NCI-H2107 treated with DMSO at 0.1 percent for 48 hours (cell line): Measurements from ENCODE around the gene EDEM3.
"Not testable (repeated sequence)": the region's sequence is repeated elsewhere in the genome, so short reads cannot be mapped to it uniquely, and the experiment has no call there.

Experiments used
- DNase-seq: peaks from one replicate; lab custom pipeline; 2025; ENCODE audit not compliant: unreplicated experiment; lab: John Stamatoyannopoulos, UW

EDEM3 gene

GRCh38 chr1:184770181-184770979 lies 15.7 kb upstream of the EDEM3 start:
- DNase-seq: peak; percentile 52

DNA sequence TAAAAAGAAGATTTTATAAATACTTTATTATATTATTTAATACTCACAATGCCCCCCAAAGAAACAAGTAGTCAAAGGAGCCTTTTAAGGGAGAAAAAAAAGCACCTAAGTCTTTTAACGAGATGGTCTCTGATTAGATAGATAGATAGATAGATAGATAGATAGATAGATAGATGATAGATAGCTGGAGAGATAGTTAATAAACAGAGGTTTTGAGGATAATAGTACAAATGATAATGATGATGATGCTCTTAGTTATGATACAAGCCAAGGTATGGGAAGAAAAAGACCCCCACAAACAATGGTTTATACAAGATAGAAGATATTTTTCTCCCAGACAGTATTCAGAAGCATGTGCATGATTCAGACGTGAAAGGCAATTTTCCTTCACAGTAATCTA lies 14.6 kb upstream of the EDEM3 start:
- no peak for DNase-seq

DNA sequence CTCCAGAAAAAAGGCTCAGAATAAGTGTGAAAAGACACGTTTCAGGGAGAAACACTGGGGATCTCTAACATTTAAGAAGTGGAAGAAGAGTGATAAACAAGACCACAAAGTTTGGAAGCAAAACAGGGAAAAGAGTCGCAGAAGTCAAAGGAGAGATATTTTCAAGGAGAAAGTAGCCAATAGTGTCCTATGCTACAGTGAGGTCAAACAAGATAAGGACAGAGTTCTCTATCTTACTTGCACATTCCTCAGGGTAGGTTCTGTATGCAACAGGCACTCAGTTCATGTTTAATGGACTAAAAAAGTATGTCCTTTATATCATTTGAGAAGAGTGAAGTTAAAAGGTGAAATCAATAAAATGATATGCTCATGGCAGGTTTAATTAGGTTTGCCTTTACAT lies 13.8 kb upstream of the EDEM3 start:
- no peak for DNase-seq

GRCh38 chr1:184767591-184767990 lies 12.9 kb upstream of the EDEM3 start:
- no peak for DNase-seq

- DNase-seq: no peak
These were observed 9.8 kb upstream of the EDEM3 start for GRCh38 chr1:184764483-184764882.

- not testable (repeated sequence) for DNase-seq
These were observed 8.9 kb upstream of the EDEM3 start for GRCh38 chr1:184763520-184763919.

DNA sequence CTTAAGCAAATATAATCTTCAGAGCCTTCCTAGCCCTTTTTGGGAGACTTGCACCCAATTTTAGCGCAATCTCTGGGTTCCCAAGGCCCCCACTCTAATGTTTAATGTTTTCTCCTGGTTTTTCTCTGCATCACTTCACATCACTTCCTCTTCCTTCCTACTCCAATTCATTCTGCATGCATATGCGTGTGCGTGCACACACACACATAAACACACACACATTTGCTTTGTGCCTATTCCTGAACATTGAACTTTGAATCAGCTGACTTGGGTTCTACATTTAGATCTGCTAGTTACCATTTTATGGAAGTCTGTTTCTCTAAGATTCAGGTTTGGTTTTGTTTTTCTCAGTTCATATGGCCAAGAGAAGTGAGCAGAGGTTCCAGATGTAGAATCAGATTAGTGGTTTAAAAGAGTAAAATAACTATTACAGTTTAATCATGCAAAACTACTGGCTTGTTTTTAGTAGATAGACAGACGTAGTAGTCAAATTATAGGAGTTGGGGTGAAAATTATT lies 7.4 kb upstream of the EDEM3 start:
- DNase-seq: no peak

GRCh38 chr1:184759651-184760050 lies 5.0 kb upstream of the EDEM3 start:
- no peak for DNase-seq

DNA sequence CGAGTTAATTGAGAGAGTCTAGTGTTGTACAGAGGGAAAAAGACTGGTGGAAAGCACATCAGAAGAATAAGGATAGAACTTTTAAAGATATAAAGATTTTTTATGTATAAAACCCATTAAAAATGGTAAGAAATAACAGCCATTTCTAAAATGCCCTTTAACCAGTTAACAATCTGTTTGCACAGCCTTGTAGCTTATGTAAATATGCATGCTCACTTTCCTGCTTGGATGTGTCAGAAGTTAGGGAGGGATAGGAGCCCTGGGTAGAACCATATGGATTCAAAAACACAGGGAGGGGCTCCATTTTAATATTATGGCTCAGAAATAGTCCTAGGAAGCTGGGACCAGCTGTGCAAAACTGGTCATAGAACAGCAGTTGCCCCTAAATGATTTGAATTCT lies 4.5 kb upstream of the EDEM3 start:
- DNase-seq: no peak

GRCh38 chr1:184757891-184758290 lies 3.2 kb upstream of the EDEM3 start:
- DNase-seq: no peak

DNA sequence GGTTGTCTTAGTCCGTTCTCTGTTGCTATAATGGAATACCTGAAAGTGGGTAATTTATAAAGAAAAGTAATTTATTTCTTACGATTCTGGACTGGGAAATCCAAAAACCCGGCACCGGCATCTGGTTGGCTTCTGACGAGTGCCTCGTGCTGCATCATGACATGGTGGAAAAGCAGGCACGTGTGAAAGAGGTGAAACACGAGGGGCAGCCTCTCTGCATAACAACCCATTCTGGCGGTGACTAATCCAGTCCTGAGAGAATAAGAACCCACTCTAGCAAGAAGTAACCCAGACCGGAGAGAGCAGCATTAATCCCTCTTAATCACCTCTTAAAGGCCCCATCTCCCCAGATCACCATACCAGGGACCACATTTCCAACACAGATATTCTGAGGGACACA lies 2.7 kb upstream of the EDEM3 start:
- DNase-seq: no peak

DNA sequence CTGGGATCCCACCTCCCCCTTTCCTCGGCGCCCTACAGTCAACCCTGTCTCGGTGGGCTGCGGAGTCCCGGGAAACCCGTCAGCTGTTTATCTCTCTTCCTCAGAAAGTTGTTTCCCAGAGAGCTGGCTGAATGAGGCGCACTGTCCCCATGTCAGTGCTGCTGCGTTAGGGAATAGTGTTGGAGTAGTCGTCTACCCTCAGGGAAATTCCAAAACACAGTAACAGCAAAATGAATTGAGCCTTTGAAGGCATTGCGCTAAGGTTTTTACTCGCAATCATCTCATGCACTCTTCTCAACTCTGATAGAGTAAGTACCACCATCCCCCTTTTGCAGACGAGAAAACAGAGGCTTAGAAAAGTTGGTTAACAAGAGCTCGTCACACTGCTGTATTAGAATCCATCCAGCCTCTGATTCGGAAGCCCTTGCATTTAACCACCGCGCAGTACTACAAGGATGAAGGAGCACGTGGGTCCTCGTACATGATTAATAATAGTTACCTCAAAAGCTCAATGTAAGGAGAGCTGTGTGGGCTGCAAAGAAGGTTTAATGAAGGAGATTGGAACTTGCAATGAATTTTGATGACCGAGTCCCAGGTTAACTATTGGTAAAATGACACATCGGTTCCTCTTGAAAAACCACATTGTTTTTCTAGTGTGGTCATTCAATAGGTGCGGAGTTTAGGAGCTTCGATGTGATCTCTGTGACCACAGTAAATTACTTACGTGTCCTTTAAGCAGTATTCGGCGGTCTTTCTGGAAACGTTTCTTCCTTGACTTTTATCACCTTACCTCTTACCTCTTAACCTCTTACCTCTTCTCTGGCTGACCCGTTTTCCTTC lies 788 bp upstream of the EDEM3 start:
- peak; percentile 58 for DNase-seq

DNA sequence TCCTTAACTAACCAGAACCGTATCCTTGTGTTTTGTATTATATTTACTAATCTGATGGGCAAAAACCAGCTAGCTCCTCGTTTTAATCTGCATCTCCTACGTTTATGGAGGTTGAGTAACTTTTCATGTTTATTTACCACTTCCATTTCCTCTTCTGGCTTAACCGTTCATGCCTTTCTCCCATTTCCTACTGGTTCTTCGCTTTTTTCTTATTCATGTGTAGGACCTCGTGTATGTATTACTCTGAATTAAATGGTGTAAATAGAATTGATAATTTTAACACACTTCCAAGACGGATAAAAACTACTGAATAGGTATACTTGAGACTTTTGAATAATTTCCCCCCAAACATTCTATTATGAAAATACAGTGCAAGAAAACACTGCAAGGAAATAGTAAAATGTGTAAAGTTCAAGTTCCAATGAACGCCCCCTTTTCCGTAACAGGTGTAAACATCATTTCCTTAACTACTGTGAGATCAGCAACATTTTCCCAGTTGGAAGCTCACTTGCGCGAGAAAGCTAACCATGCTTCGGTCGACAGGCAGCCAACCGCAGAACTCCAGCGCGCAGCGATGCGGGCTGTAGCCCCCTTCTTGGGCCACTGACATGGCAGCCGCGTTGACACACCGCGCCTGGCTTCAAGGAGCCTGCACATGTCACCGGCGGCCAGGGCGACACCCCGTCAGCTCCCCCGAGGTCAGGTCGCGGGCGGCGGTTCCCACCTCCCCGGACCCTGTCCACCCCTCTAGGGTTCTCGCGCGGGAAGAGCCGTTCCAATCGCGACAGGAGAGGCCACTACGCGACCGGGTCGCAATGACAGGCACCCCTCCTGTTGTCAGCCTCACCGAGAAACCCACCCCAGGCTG lies 816 bp downstream of the EDEM3 start:
- DNase-seq: no peak

GRCh38 chr1:184753117-184753516 lies 1.5 kb downstream of the EDEM3 start:
- DNase-seq: no peak

DNA sequence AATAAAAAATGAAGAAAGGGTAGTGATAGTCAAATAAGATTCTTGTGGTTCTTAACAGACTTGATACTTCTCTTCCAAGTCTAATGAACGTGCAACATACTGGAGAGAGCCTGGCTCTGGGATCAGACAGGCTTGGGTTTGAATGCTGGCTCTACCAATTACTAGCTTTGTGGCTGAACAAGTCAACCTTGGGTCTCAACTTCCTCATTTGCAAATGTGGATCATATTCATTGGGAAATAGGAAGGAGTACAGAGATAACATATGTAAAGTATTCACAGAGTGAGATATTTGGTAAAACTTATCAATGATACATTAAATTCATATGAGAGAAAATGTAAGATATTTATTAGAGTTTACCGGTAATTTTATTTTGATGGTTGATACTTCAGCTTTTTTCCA lies 2.0 kb downstream of the EDEM3 start:
- DNase-seq: no peak

DNA sequence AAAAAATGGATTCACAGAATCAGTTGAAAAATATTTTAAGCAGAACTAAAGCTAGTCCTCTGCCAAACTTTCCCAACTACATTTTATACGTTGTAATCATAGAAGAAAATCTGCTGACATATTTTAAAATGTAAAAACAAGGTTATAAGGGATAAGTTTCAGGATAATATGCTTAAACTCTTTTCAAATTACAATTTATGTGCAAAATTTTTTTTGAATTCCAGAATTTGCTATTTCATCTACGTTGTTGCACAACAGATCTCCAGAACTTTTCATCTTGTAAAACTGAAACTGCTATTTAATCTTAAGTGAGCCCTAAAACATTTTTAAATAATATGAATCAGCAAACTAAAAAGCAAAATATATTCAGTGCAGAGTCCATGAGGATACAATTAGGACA lies 5.9 kb downstream of the EDEM3 start:
- DNase-seq: no peak

GRCh38 chr1:184747089-184747955 lies 7.3 kb downstream of the EDEM3 start:
- no peak for DNase-seq

DNA sequence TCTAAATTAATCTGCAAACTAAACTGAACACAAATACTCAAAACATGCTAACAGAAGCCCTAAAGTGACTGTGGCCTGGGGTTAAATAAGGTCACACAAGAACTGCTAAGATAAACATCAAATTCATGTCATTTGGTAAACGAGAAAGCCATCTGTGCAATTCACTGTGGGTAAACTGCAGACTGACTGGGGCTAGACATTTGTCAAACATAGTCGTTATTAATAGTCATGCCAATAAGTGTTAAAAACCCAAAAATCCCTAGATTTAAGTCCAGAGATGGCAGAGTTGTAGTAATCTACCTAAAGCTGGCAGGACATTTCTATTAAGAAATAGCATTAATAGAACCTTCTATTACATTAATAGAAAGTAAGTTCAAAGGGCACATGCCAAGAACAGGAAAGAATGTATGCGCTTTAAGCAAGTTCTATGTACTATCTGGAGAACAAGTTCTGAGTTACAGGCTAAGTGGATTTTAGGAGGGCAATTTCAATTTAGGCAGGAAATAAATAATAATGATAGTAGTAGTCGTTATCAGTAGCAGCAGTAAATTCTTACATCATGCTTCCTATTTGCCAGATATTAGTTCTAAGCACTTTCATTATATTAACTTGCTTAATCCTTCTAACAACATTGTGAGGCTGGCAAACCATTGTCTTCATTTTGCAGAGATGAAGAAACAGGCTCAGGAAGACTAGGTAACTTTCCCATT lies 8.6 kb downstream of the EDEM3 start:
- no peak for DNase-seq

DNA sequence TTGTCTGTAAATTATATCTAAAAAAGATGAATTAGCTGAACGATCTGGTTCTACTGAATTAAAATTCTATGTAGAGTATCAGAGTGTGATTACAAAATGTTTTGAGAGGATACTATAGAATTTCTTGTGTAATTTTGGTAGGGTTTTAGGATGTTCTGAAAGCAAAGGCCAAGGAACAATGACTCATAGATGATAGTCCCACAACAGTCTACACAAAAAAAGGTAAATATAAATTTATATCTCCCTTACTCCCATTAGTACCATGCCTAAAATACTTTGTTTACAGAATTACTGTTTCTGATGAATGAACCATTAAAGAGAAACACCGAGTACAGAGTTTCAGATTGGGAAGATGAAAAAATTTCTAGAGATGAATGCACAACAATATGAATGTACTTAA lies 9.5 kb downstream of the EDEM3 start:
- DNase-seq: no peak
